Gastrocnemius medialis (tissue), 4 donors: Measurements from ENCODE around the gene TXNRD1. TPM values are rescaled to one million over a fixed set of nuclear protein-coding genes. Genes with fewer than 3 reads are reported as not detected.

Experiments used
- ATAC-seq, 2 donors: fragments of 150-250 bp; one replicate each; pipeline ENCODE4 v1.9.1; 2016
- DNase-seq, 2 donors: peaks; one replicate each; pipeline ENCODE4 v3.0.0-alpha.2; 2019
- H3K27ac ChIP-seq, 4 donors: fragments of 200-600 bp; sonication (generic); 1 replicate in 1 of 4; 2 replicates in 3 of 4; pipeline ENCODE4 v1.5.1; 2016 to 2018; ENCODE audit warnings: mild to moderate bottlenecking in 2 of 4, moderate library complexity in 1 of 4
- H3K27me3 ChIP-seq, 3 donors: fragments of 200-600 bp; sonication (generic) in 2 of 3; 1 replicate in 1 of 3; 2 replicates in 2 of 3; pipeline versions ENCODE4 v1.5.1 to v1.6.0; 2016 to 2019; ENCODE audit warnings: mild to moderate bottlenecking in 1 of 3, moderate library complexity in 1 of 3
- H3K36me3 ChIP-seq, 2 donors: fragments of 200-600 bp; sonication (generic) in 1 of 2; one replicate each; pipeline ENCODE4 v1.5.1; 2017 to 2018
- H3K4me1 ChIP-seq, 2 donors: fragments of 200-600 bp; sonication (generic) in 1 of 2; one replicate each; pipeline ENCODE4 v1.5.1; 2016 to 2017; ENCODE audit warnings: mild to moderate bottlenecking in 2 of 2
- H3K4me3 ChIP-seq, 4 donors: fragments of 200-600 bp; sonication (generic) in 3 of 4; 1 replicate in 1 of 4; 2 replicates in 3 of 4; pipeline ENCODE4 v1.5.1; 2016 to 2019; ENCODE audit warnings: mild to moderate bottlenecking in 2 of 4
- H3K9me3 ChIP-seq, 3 donors: fragments of 200-600 bp; sonication (generic) in 2 of 3; 1 replicate in 1 of 3; 2 replicates in 2 of 3; pipeline ENCODE4 v1.5.1; 2016 to 2019
- POLR2A ChIP-seq, 2 donors: fragments of 450-650 bp; IDR thresholded peaks; one replicate each; pipeline ENCODE4 v1.6.1; 2017; ENCODE audit warnings: antibody characterized with exemption in 2 of 2, mild to moderate bottlenecking in 2 of 2, moderate library complexity in 2 of 2
- in situ Hi-C, 4 donors: fragments of 200-750 bp; cut with MboI; loops; one replicate each; pipeline versions ENCODE4 v1.15.0 to v1.8.0; 2017; ENCODE audit warnings: low sequenced_read_pairs in 4 of 4
- intact Hi-C: fragments of 100-400 bp; cut with DNase I; formaldehyde crosslinking; loops from one replicate; pipeline ENCODE4 v1.15.1; 2023; ENCODE audit warnings: low total_unique reads
- total RNA-seq, 4 donors: library from RNA; depleted of rRNA; stranded (reverse); fragments of >200 nt; gene quantifications; one replicate each; pipeline versions ENCODE4 v1.1.0 to v1.2.3, GENCODE V29; 2016
- TF ChIP-seq, protein P1 (sequence below), 5 experiments: fragments of 450-650 bp in 3 of 5; fragments of 200-600 bp in 2 of 5; sonication (generic) in 2 of 5; IDR thresholded peaks in 4 of 5; conservative IDR thresholded peaks in 1 of 5; 1 replicate in 4 of 5; 2 replicates in 1 of 5; pipeline ENCODE4 v1.5.1; 2016 to 2019; ENCODE audit warnings: antibody characterized with exemption in 5 of 5, mild to moderate bottlenecking in 3 of 5, moderate library complexity in 3 of 5

Gene TXNRD1
- total RNA-seq, 4 donors from 2014 or later: 96.6 to 139 (median 118) TPM

DNA sequence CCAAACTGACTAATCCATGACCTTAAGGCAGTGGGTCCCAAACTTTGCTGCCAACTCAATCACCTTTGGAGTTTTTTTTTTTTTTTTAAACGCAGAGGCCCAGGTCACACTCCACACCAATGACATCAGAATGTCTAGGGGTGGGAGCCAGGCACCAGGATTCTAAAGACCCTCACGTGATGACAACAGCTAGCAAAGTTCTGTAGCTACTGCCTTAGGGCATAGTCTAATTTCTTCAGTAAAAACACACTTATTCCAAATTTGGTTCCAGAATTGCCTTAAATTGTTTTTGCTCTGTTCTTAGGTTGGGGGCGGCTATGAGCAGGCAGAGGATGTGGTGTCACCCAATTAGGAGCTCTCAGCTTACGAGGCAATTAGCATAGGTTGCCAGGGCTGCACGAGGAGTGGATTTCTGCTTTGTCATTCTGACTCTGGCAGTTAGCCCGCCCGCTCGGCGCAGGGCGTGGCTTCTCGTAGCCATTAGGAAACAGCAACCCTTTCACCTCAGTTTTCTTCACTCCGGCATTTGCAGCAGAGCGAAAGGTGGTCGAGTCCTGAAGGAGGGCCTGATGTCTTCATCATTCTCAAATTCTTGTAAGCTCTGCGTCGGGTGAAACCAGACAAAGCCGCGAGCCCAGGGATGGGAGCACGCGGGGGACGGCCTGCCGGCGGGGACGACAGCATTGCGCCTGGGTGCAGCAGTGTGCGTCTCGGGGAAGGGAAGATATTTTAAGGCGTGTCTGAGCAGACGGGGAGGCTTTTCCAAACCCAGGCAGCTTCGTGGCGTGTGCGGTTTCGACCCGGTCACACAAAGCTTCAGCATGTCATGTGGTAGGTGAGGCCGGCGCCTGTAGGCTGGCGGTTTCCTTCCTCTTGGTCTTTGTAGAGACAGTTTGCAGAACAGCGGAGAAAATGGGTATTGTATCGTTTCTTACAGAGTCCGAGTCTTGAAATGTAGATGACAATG lies 71.2 kb downstream of the TXNRD1 start:
- no peaks in the 10 kb centered on the region for H3K27me3 ChIP-seq
- H3K4me3 ChIP-seq: peak overlapping the region; percentile 66 to 86 (median 80)
- ATAC-seq (peak; percentile 83 to 84), DNase-seq (peak; percentile 88 to 93)
- no peaks in the 10 kb centered on the region for H3K9me3 ChIP-seq
- H3K4me1 ChIP-seq: peaks cover 24% of the 10 kb centered on the region in 2 donors
- in situ Hi-C loops (loop anchor here in 1 of 4 donors (10.0 to 25.0 kb wide), 2 partner anchors 72 to 349 kb away; partner anchors contain the start of genes HSP90B1 and TXNRD1), intact Hi-C loops (loop anchor here (2.0 to 10.0 kb wide), 7 partner anchors 148 to 821 kb away; partner anchors contain the start of genes HCFC2, NFYB, TDG and WASHC4)
- H3K36me3 ChIP-seq: peaks cover 0 to 3% of the 10 kb centered on the region in 2 donors
- TF ChIP-seq, protein P1, sequence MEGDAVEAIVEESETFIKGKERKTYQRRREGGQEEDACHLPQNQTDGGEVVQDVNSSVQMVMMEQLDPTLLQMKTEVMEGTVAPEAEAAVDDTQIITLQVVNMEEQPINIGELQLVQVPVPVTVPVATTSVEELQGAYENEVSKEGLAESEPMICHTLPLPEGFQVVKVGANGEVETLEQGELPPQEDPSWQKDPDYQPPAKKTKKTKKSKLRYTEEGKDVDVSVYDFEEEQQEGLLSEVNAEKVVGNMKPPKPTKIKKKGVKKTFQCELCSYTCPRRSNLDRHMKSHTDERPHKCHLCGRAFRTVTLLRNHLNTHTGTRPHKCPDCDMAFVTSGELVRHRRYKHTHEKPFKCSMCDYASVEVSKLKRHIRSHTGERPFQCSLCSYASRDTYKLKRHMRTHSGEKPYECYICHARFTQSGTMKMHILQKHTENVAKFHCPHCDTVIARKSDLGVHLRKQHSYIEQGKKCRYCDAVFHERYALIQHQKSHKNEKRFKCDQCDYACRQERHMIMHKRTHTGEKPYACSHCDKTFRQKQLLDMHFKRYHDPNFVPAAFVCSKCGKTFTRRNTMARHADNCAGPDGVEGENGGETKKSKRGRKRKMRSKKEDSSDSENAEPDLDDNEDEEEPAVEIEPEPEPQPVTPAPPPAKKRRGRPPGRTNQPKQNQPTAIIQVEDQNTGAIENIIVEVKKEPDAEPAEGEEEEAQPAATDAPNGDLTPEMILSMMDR (IDR thresholded peaks at IDR 0.05 in 4 of 5, conservative IDR thresholded peaks at IDR 0.05 in 1 of 5): no peak
- peak; percentile 87 to 88 for TF ChIP-seq POLR2A (IDR thresholded peaks at IDR 0.05)
- peak overlapping the region; percentile 93 to 99 (median 96) for H3K27ac ChIP-seq

DNA sequence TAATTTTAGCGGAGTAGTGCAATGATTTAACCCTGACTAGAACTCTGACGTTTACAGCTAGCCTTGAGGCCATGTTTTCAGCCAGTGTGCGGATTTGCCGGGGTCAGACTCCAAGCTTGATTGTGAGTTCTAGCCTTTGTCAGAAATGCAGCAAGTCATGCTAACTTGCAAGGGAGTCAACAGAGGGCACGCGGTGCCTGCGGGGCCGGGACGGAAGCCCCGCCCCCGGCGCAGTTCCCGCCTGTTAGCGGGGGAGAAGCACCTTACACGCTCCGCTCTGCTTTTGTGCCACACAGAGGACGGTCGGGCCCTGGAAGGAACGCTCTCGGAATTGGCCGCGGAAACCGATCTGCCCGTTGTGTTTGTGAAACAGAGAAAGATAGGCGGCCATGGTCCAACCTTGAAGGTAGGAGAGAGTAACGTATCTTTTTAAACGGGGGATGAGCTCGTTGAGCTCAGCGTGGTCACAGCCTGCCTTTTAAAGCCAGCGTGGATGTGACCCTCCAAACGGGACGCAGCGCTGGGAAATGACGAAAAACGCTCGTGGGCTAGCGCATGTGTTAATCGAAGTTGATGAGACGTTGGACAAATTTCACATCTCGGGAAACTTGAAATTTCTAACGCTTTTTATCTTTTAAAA lies 73.2 kb downstream of the TXNRD1 start:
- ATAC-seq: peak; percentile 69
- Histone ChIP-seq H3K4me3 (peak overlapping the region; percentile 66 to 86 (median 80)), H3K27me3 (no peaks in the 10 kb centered on the region), H3K36me3 (peaks cover 0 to 20% of the 10 kb centered on the region in 2 donors), H3K4me1 (peaks cover 24 to 28% of the 10 kb centered on the region in 2 donors), H3K27ac (peak overlapping the region; percentile 93 to 99 (median 96)), H3K9me3 (no peaks in the 10 kb centered on the region)
- DNase-seq: peak; percentile 83 to 93
- in situ Hi-C loops: loop anchor here in 1 of 4 donors (10.0 to 25.0 kb wide), 2 partner anchors 74 to 351 kb away; partner anchors contain the start of genes HSP90B1 and TXNRD1
- peak; percentile 91 to 97 for TF ChIP-seq POLR2A (IDR thresholded peaks at IDR 0.05)
- TF ChIP-seq, protein P1 (IDR thresholded peaks at IDR 0.05 in 4 of 5, conservative IDR thresholded peaks at IDR 0.05 in 1 of 5): no peak
- intact Hi-C loops: loop anchor here (1.0 to 10.0 kb wide), 7 partner anchors 15 to 819 kb away; partner anchors contain the start of genes EID3, HCFC2, TDG and WASHC4

DNA sequence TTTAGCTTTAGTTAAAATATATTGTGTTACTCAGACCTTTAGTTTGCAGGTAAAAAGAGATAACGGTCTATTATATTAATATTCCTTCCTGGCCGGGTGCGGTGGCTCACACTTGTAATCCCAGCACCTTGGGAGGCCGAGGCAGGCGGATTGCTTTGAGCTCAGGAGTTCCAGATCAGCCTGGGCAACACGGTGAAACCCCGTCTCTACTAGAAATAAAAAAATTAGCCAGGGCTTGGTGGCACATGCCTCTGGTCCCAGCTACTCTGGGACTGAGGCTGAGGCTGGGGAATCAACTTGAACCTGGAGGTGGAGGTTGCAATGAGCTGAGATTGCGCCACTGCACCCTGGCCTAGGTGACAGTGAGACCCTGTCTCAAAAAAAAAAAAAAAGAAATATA lies 74.7 kb downstream of the TXNRD1 start:
- no peak for DNase-seq
- ATAC-seq: no peak
- Histone ChIP-seq H3K36me3 (peaks cover 0 to 27% of the 10 kb centered on the region in 2 donors), H3K4me1 (peaks cover 33 to 37% of the 10 kb centered on the region in 2 donors), H3K9me3 (no peaks in the 10 kb centered on the region), H3K27ac (peak overlapping the region; percentile 45 to 99 (median 94)), H3K4me3 (no peak overlapping the region), H3K27me3 (no peaks in the 10 kb centered on the region)
- intact Hi-C loops: no loop called here
- TF ChIP-seq POLR2A (IDR thresholded peaks at IDR 0.05): no peak
- TF ChIP-seq, protein P1 (IDR thresholded peaks at IDR 0.05 in 4 of 5, conservative IDR thresholded peaks at IDR 0.05 in 1 of 5): no peak
- in situ Hi-C loops: loop anchor here in 1 of 4 donors (25.0 kb wide), 1 partner anchor 353 kb away; the partner anchor contains the start of gene HSP90B1

DNA sequence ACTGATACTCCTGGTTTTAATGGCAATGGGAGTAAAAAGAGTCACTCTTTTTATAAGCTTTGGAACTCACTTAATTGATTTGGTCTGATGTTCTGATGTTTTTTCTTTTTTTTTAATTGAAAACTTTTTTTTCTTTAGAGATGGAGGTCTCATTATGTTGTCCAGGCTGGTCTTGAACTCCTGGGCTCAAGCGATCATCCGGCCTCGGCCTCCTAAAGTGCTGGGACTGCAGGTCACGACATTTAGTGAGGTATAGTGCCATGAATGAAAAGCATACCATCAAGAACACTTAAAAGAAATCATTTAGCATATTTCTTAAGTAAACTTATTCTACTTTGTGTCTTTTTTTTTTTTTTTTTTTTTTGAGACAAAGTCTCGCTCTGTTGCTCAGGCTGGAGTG lies 75.3 kb downstream of the TXNRD1 start:
- ATAC-seq (no peak), DNase-seq (no peak)
- H3K4me3 ChIP-seq: no peak overlapping the region
- H3K9me3 ChIP-seq: no peaks in the 10 kb centered on the region
- H3K27me3 ChIP-seq: no peaks in the 10 kb centered on the region
- no peak for TF ChIP-seq POLR2A (IDR thresholded peaks at IDR 0.05)
- TF ChIP-seq, protein P1 (IDR thresholded peaks at IDR 0.05 in 4 of 5, conservative IDR thresholded peaks at IDR 0.05 in 1 of 5): no peak
- peaks cover 0 to 32% of the 10 kb centered on the region in 2 donors for H3K36me3 ChIP-seq
- intact Hi-C loops (no loop called here), in situ Hi-C loops (loop anchor here in 1 of 4 donors (25.0 kb wide), 1 partner anchor 354 kb away; the partner anchor contains the start of gene HSP90B1)
- H3K4me1 ChIP-seq: peaks cover 28 to 39% of the 10 kb centered on the region in 2 donors
- peak overlapping the region in 1 of 4 donors; percentile 93 for H3K27ac ChIP-seq
